Mononuclear cell (primary cell): Measurements from ENCODE around the gene TYMS. TPM values are rescaled to one million over a fixed set of nuclear protein-coding genes. Genes with fewer than 3 reads are reported as not detected.

Experiments
- H3K27me3 ChIP-seq: 2 replicates; pipeline ENCODE4 v1.6.0; 2011; ENCODE audit warnings: low read length, control low read depth; ENCODE audit not compliant: insufficient read depth
- H3K4me1 ChIP-seq: 2 replicates; pipeline ENCODE4 v1.5.1; 2011; ENCODE audit warnings: mild to moderate bottlenecking, low read length, control low read depth; ENCODE audit not compliant: insufficient read depth
- H3K4me3 ChIP-seq: 2 replicates; pipeline ENCODE4 v1.5.1; 2011; ENCODE audit warnings: mild to moderate bottlenecking, low read length, moderate library complexity
- H3K9me3 ChIP-seq: 2 replicates; pipeline ENCODE4 v1.5.1; 2011; ENCODE audit warnings: low read depth, mild to moderate bottlenecking, control low read depth, low read length
- total RNA-seq: library from RNA; depleted of rRNA; stranded (reverse); fragments of >200 nt; gene quantifications from one replicate; pipeline ENCODE4 v1.2.3, GENCODE V29; 2012

The TYMS gene
- total RNA-seq, 1 donor, result 0.63 TPM

DNA sequence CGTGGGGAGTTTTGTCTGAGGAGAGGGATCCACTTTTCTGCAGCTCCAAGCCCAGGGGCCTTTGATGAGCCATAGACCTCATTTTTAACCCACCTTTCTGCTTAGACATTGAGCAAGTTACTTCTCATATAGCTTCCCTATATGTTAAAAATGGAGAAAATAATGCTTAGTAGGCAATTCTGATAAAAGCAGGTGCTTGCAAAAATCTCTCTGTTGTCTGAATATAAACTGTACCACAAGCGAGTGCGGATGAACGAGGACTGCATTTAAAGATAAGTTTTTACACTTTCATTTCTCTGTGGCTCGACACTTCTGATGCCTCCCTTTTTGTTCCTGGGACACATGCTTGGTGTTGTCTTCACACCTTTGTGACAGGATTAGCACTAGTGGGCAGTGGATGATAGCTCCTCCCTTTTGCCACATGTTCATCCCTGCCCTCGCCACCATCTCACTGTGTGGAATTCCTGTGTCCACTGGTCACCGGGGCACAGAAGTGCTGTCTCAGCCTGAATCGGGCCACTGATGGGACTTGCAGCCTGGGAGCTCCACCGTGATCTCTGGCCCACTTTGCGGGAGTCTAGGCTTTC is 1.6 kb downstream of the TYMS start:
- Histone ChIP-seq H3K4me3 (no peak overlapping the region), H3K9me3 (no peaks in the 10 kb centered on the region), H3K4me1 (peaks cover 19% of the 10 kb centered on the region), H3K27me3 (no peaks in the 10 kb centered on the region)

DNA sequence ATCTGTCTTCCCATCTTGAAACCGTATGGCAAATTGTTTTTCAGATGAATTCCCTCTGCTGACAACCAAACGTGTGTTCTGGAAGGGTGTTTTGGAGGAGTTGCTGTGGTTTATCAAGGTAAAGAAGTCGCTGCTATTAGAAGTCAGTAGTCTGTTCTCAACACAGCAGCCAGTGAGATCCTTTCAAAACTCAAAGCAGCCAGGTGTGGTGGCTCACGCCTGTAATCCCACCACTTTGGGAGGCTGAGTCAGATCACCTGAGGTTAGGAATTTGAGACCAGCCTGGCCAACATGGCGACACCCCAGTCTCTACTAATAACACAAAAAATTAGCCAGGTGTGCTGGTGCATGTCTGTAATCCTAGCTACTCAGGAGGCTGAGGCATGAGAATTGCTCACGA is 2.1 kb downstream of the TYMS start:
- H3K9me3 ChIP-seq, result no peaks in the 10 kb centered on the region
- H3K4me3 ChIP-seq, result no peak overlapping the region
- no peaks in the 10 kb centered on the region for H3K27me3 ChIP-seq
- H3K4me1 ChIP-seq, result peaks cover 19% of the 10 kb centered on the region

DNA sequence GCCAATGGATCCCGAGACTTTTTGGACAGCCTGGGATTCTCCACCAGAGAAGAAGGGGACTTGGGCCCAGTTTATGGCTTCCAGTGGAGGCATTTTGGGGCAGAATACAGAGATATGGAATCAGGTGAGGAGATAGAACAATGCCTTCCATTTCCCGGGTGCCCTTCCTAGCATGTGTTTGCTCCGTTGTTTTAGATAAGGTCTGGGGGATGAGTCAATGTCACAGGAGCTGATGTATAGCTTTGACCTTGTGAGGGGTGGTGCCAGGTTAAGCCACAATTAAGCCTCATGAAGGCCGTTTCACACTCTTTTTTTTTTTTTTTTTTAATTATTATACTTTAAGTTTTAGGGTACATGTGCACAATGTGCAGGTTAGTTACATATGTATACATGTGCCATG is 4.7 kb downstream of the TYMS start:
- Histone ChIP-seq H3K9me3 (no peaks in the 10 kb centered on the region), H3K4me1 (peaks cover 15% of the 10 kb centered on the region), H3K4me3 (no peak overlapping the region), H3K27me3 (no peaks in the 10 kb centered on the region)

DNA sequence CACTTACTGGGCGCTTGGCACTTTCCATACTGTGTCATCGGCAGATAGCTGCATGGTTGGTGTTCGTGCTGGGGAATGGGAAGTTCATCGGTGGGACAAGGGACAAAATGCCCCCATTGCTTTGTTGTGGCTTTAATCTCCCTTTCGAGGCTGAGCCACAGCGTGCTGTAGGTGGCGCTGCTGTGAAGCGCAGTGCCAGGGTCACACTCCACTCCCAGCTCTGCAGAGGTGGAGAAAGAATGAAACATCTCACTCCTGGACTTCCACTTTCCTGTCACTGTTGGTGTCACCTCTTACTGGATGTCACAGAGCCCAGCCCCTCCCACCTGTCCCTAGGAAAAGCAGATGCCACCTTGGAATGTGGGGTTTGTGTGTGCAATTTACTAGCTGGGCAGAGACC is 8.7 kb downstream of the TYMS start:
- H3K9me3 ChIP-seq, result no peaks in the 10 kb centered on the region
- H3K4me3 ChIP-seq, result no peak overlapping the region
- no peaks in the 10 kb centered on the region for H3K4me1 ChIP-seq
- H3K27me3 ChIP-seq, result no peaks in the 10 kb centered on the region

DNA sequence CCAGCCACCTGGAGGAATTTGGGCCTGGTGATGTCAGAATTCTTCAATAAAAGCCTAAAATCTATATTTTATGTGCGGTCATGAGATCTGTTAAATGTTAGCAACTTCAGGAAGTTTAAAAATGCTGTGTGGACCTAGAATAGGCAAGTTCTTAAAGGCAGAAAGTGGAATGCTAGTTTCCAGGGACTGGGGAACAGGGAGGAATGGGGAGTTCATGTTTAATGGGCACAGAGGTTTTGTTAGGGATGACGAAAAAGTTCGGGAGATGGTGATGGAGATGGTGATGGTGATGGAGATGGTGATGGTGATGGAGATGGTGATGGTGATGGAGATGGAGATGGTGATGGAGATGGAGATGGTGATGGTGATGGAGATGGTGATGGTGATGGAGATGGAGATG is 9.2 kb downstream of the TYMS start:
- H3K27me3 ChIP-seq, result no peaks in the 10 kb centered on the region
- no peaks in the 10 kb centered on the region for H3K4me1 ChIP-seq
- H3K4me3 ChIP-seq, result no peak overlapping the region
- H3K9me3 ChIP-seq, result no peaks in the 10 kb centered on the region

DNA sequence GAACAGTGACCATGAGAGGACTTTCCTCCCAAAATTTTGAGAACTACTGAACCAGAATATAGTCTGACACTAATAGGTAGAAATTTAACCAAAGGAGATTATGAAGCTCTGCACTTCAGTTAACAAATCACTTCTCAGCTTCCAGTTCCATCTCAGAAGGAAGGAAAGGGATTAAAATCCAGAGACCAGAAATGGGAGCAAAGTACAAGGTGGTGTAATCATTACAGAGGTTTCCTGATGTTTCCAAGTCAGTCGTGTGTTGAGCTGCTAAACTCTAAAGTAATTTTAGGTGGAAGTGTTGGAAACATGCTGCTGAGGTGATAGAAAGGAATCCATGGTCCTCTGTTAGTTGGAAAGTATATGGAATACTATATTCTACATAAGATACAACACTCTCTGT is 10.8 kb downstream of the TYMS start:
- H3K27me3 ChIP-seq, result no peaks in the 10 kb centered on the region
- H3K4me3 ChIP-seq, result no peak overlapping the region
- no peaks in the 10 kb centered on the region for H3K9me3 ChIP-seq
- no peaks in the 10 kb centered on the region for H3K4me1 ChIP-seq

DNA sequence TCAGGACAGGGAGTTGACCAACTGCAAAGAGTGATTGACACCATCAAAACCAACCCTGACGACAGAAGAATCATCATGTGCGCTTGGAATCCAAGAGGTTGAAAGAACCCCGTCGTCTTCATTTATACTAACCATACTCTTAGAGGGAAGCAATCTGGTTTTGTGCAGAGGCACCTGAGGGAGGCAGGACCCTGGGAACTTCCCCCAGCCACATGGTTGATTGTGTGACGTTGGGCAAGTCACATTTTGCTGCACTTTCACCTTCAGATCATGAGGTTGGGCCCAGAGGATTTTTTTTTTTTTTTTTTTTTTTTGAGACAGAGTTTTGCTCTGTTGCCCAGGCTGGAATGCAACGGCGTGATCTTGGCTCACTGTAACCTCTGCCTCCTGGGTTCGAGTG is 11.6 kb downstream of the TYMS start:
- H3K4me3 ChIP-seq, result no peak overlapping the region
- H3K27me3 ChIP-seq, result no peaks in the 10 kb centered on the region
- no peaks in the 10 kb centered on the region for H3K4me1 ChIP-seq
- no peaks in the 10 kb centered on the region for H3K9me3 ChIP-seq

- Histone ChIP-seq H3K4me1 (no peaks in the 10 kb centered on the region), H3K27me3 (no peaks in the 10 kb centered on the region), H3K4me3 (no peak overlapping the region), H3K9me3 (no peaks in the 10 kb centered on the region)
Measured at GRCh38 chr18:670522-670921, 13.1 kb downstream of the TYMS start.

GRCh38 chr18:671405-671804 is 14.0 kb downstream of the TYMS start:
- no peaks in the 10 kb centered on the region for H3K9me3 ChIP-seq
- no peaks in the 10 kb centered on the region for H3K27me3 ChIP-seq
- no peaks in the 10 kb centered on the region for H3K4me1 ChIP-seq
- no peak overlapping the region for H3K4me3 ChIP-seq

DNA sequence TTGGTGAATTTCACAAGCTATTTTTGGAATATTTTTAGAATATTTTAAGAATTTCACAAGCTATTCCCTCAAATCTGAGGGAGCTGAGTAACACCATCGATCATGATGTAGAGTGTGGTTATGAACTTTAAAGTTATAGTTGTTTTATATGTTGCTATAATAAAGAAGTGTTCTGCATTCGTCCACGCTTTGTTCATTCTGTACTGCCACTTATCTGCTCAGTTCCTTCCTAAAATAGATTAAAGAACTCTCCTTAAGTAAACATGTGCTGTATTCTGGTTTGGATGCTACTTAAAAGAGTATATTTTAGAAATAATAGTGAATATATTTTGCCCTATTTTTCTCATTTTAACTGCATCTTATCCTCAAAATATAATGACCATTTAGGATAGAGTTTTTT is 15.9 kb downstream of the TYMS start:
- no peak overlapping the region for H3K4me3 ChIP-seq
- no peaks in the 10 kb centered on the region for H3K27me3 ChIP-seq
- no peaks in the 10 kb centered on the region for H3K4me1 ChIP-seq
- H3K9me3 ChIP-seq, result no peaks in the 10 kb centered on the region

DNA sequence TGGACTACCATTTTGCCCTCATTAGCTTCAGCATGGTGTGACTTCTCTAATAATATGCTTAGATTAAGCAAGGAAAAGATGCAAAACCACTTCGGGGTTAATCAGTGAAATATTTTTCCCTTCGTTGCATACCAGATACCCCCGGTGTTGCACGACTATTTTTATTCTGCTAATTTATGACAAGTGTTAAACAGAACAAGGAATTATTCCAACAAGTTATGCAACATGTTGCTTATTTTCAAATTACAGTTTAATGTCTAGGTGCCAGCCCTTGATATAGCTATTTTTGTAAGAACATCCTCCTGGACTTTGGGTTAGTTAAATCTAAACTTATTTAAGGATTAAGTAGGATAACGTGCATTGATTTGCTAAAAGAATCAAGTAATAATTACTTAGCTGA is 16.3 kb downstream of the TYMS start:
- Histone ChIP-seq H3K4me3 (no peak overlapping the region), H3K9me3 (no peaks in the 10 kb centered on the region), H3K4me1 (no peaks in the 10 kb centered on the region), H3K27me3 (no peaks in the 10 kb centered on the region)

DNA sequence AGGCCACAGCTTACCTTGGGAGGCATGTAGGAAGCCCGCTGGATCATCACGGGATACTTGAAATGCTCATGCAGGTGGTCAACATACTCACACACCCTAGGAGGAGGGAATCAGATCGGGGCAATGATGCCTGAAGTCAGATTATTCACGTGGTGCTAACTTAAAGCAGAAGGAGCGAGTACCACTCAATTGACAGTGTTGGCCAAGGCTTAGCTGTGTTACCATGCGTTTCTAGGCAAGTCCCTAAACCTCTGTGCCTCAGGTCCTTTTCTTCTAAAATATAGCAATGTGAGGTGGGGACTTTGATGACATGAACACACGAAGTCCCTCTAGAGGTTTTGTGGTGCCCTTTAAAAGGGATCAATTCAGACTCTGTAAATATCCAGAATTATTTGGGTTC is 17.9 kb downstream of the TYMS start:
- Histone ChIP-seq H3K27me3 (no peaks in the 10 kb centered on the region), H3K4me1 (no peaks in the 10 kb centered on the region), H3K4me3 (no peak overlapping the region)

DNA sequence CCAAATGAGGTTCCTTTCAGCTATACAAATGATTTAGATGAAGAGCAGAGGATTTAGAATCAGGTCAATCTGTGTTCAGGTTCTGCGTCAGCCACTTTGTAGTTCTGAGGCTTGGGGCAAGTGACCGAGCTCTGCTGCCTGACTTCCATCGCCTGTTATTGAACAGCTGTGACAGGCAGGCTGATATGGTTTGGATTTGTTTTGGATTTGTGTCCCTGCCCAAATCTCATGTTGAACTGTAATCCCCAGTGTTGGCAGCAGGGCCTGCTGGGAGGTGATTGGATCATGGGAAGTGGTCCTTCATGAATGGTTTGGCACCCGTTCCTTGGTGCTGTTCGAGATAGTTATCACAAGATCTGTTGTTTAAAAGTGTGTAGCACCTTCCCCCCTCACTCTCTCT is 18.6 kb downstream of the TYMS start:
- Histone ChIP-seq H3K27me3 (no peaks in the 10 kb centered on the region), H3K4me1 (no peaks in the 10 kb centered on the region), H3K4me3 (no peak overlapping the region), H3K9me3 (no peaks in the 10 kb centered on the region)

More for the DNA sequence above, 17.9 kb downstream of the TYMS start:
- no peaks in the 10 kb centered on the region for H3K9me3 ChIP-seq

DNA sequence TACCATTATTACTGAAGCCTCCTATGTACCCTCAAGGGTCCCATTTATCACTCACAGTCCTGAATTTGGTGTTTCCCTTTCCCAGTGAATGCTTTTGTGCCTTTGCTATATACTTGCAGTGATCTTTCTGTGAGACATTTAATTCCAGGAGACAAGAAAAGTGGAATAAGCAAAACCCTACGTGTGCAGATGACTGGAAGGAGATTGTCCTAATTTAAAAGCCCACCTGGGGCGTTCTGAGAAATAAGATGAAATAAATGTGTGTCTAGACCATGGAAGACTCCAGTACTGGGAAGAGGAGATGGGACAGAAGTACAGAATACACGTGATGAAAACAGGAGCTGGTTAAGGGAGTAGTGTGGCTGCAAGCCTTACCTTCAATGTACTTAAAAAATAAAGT is 19.3 kb downstream of the TYMS start:
- Histone ChIP-seq H3K27me3 (no peaks in the 10 kb centered on the region), H3K4me3 (no peak overlapping the region), H3K4me1 (peaks cover 2% of the 10 kb centered on the region), H3K9me3 (no peaks in the 10 kb centered on the region)

DNA sequence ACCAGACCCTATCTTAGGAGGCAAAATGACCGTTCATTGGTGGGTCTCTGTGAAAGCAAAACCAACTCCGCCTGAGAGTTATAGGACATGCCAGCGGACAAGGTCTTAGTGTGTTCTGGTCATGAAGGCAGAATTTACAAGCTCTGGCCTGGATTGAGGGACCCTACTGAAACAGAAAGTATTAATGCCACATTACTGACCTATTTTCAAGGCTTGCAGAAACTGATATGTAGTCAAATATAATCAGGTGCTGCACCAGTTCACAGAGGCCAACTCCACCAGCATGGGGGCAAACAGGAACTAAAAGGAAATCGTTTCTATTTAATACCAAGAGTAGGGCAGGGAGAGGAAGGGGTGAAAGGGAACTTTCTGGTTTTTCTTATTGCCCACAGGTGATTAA is 19.7 kb downstream of the TYMS start:
- Histone ChIP-seq H3K4me1 (peaks cover 6% of the 10 kb centered on the region), H3K27me3 (no peaks in the 10 kb centered on the region), H3K4me3 (no peak overlapping the region), H3K9me3 (no peaks in the 10 kb centered on the region)

DNA sequence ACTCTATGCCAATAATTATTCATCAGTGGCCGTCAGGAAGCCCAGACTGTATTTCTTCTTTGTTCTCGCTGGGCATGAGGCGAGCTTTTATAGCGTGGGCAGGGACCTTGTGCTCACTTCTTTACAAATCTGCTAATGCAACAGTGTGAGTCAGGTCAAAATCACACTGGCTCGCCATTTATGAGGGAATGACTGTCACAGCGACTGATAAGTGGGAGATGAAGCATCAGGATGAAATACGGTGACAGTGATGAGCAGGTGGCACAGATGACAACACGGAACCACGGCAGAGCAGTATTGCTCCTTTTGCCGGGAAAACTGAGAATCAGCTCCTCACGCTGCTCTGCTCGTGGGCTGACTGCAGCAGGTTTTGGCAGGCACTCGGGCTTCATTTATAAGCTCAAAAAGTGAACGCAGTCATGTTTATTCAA is 20.5 kb downstream of the TYMS start:
- peaks cover 10% of the 10 kb centered on the region for H3K4me1 ChIP-seq
- H3K9me3 ChIP-seq, result no peaks in the 10 kb centered on the region
- H3K27me3 ChIP-seq, result no peaks in the 10 kb centered on the region
- no peak overlapping the region for H3K4me3 ChIP-seq
